CD4-positive, alpha-beta T cell (primary cell): ENCODE measurements around the gene CEP170B. TPM values are rescaled to one million over a fixed set of nuclear protein-coding genes. Genes with fewer than 3 reads are reported as not detected.
"Not testable (repeated sequence)": the region's sequence is repeated elsewhere in the genome, so short reads cannot be mapped to it uniquely, and the experiment has no call there.

ENCODE experiments used
- ATAC-seq: fragments of 200-7000 bp; cut with Tn5 transposase; one replicate; pipeline ENCODE4 v1.10.0; 2022; ENCODE audit warnings: mild to moderate bottlenecking; ENCODE audit not compliant: poor library complexity
- CTCF ChIA-PET: fragments of 350-600 bp; sonication (Branson Sonifier 250); formaldehyde crosslinking; loops from one replicate; lab custom pipeline; 2021; ENCODE audit warnings: antibody characterized with exemption, inconsistent platforms; lab: Charles Lee
- POLR2A ChIA-PET: fragments of 350-600 bp; sonication (Branson Sonifier 250); formaldehyde crosslinking; loops from one replicate; lab custom pipeline; 2021; ENCODE audit warnings: antibody characterized with exemption, inconsistent platforms; lab: Charles Lee
- DNase-seq, 14 experiments: peaks; one replicate each; pipeline ENCODE4 v3.0.0-alpha.2; 2013 to 2020; ENCODE audit warnings: mixed read lengths in 2 of 14
- H3K27ac ChIP-seq, 2 donors: one replicate each; pipeline versions ENCODE4 v1.5.1 to v1.7.0; 2013; ENCODE audit warnings: low read length in 2 of 2, low read depth in 1 of 2, mild to moderate bottlenecking in 1 of 2
- H3K27me3 ChIP-seq, 2 experiments: 1 replicate in 1 of 2; 2 replicates in 1 of 2; pipeline versions ENCODE4 v1.6.1 to v1.7.0; 2013; ENCODE audit warnings: low read length in 2 of 2, control low read depth in 1 of 2, mild to moderate bottlenecking in 1 of 2, moderate library complexity in 1 of 2; ENCODE audit not compliant: insufficient read depth in 2 of 2, control insufficient read depth in 1 of 2
- H3K36me3 ChIP-seq: one replicate; pipeline ENCODE4 v1.6.1; 2013; ENCODE audit warnings: low read length, control low read depth; ENCODE audit not compliant: insufficient read depth
- H3K4me1 ChIP-seq: one replicate; pipeline ENCODE4 v1.6.1; 2013; ENCODE audit warnings: low read length, control low read depth; ENCODE audit not compliant: insufficient read depth
- H3K4me3 ChIP-seq: one replicate; pipeline ENCODE4 v1.5.1; 2013; ENCODE audit warnings: mild to moderate bottlenecking, low read length, moderate library complexity
- H3K9me3 ChIP-seq, 2 experiments: 1 replicate in 1 of 2; 2 replicates in 1 of 2; pipeline versions ENCODE4 v1.6.1 to v1.7.0; 2013; ENCODE audit warnings: low read length in 2 of 2, mild to moderate bottlenecking in 2 of 2, control low read depth in 1 of 2, moderate library complexity in 1 of 2; ENCODE audit not compliant: control insufficient read depth in 1 of 2, insufficient read depth in 1 of 2
- H3K27ac Mint-ChIP-seq: one replicate; pipeline ENCODE4 v1.8.0; 2020; ENCODE audit warnings: mixed read lengths
- H3K27me3 Mint-ChIP-seq: one replicate; pipeline ENCODE4 v1.8.0; 2021; ENCODE audit warnings: mixed read lengths
- H3K36me3 Mint-ChIP-seq: one replicate; pipeline ENCODE4 v1.8.0; 2021; ENCODE audit warnings: low read depth, mixed read lengths
- H3K4me1 Mint-ChIP-seq: one replicate; pipeline ENCODE4 v1.8.0; 2021; ENCODE audit warnings: low read depth, mixed read lengths
- H3K4me3 Mint-ChIP-seq: one replicate; pipeline ENCODE4 v1.8.0; 2020; ENCODE audit warnings: mild to moderate bottlenecking, mixed read lengths
- H3K9me3 Mint-ChIP-seq: one replicate; pipeline ENCODE4 v1.8.0; 2020; ENCODE audit warnings: mixed read lengths
- intact Hi-C, 2 experiments: fragments of 100-400 bp; cut with DNase I in 1 of 2; cut with micrococcal nuclease in 1 of 2; formaldehyde crosslinking; loops; one replicate each; pipeline versions ENCODE4 v1.15.1 to v1.9.0; 2023 to 2025; cut with DNase I, micrococcal nuclease
- total RNA-seq, 174 experiments: library from RNA in 2 of 174; stranded (reverse) in 2 of 174; gene quantifications; one replicate each; pipeline ENCODE4 v1.2.3 and lab custom pipeline; 2021 to 2026
- TF ChIP-seq, protein P1 (sequence below): fragments of 200-600 bp; IDR thresholded peaks from one replicate; pipeline ENCODE4 v1.8.0; 2022; ENCODE audit warnings: antibody characterized with exemption, mild to moderate bottlenecking

CEP170B gene
- total RNA-seq, 2 experiments from 2014 or later: 4.4 to 4.7 TPM

DNA sequence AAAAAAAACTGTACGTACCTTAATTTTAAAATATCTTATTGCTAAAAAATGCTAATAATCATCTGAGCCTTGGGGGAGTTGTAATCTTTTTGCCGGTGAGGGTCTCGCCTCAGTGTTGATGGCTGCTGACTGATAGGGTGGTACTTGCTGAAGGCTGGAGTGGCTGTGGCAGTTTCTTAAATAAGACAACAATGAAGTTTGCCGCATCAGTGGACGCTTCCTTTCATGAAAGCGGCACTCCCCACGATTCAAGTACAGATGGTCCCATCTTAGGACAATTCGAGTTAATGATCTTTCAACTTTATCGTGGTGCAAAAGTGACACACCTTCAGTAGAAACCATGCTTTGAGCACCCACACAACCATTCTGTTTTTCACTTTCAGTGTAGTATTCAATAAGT, 52.0 kb downstream of the CEP170B start:
- Histone ChIP-seq H3K27me3 (no peaks in the 10 kb centered on the region), H3K36me3 (no peaks in the 10 kb centered on the region), H3K27ac (no peak overlapping the region), H3K4me3 (no peak overlapping the region), H3K4me1 (no peaks in the 10 kb centered on the region), H3K9me3 (peaks cover 0 to 3% of the 10 kb centered on the region in 2 experiments)
- ChIA-PET CTCF (interaction anchor here (0.5 kb wide), 1 partner anchor 214 kb away, joined by 3 read pairs; no protein-coding TSS in a partner anchor), POLR2A (no interaction called here)
- ATAC-seq (no peak), DNase-seq (no peak)
- intact Hi-C loops: no loop called here
- no peaks in the 10 kb centered on the region for H3K36me3 Mint-ChIP-seq
- no peaks in the 10 kb centered on the region for H3K9me3 Mint-ChIP-seq
- H3K4me1 Mint-ChIP-seq: no peaks in the 10 kb centered on the region
- TF ChIP-seq, protein P1, sequence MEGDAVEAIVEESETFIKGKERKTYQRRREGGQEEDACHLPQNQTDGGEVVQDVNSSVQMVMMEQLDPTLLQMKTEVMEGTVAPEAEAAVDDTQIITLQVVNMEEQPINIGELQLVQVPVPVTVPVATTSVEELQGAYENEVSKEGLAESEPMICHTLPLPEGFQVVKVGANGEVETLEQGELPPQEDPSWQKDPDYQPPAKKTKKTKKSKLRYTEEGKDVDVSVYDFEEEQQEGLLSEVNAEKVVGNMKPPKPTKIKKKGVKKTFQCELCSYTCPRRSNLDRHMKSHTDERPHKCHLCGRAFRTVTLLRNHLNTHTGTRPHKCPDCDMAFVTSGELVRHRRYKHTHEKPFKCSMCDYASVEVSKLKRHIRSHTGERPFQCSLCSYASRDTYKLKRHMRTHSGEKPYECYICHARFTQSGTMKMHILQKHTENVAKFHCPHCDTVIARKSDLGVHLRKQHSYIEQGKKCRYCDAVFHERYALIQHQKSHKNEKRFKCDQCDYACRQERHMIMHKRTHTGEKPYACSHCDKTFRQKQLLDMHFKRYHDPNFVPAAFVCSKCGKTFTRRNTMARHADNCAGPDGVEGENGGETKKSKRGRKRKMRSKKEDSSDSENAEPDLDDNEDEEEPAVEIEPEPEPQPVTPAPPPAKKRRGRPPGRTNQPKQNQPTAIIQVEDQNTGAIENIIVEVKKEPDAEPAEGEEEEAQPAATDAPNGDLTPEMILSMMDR: no peak
- no peak overlapping the region for H3K27ac Mint-ChIP-seq
- peaks cover 7% of the 10 kb centered on the region for H3K27me3 Mint-ChIP-seq
- no peak overlapping the region for H3K4me3 Mint-ChIP-seq

DNA sequence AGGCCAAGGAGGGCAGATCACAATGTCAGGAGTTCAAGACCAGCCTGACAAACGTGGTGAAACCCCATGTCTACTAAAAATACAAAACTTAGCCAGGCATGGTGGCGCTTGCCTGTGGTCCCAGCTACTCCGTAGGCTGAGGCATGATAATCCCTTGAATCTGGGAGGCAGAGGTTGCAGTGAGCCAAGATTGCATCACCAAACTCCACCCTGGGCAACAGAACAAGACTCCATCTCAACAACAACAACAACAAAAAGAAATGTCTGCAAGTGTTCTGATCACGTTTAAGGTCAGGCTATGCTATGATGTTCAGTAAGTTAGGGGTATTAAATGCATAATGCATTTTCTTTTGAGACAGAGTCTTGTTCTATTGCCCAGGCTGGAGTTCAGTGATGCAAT, 52.9 kb downstream of the CEP170B start:
- no peaks in the 10 kb centered on the region for H3K4me1 Mint-ChIP-seq
- DNase-seq (no peak), ATAC-seq (no peak)
- TF ChIP-seq, protein P1: no peak
- H3K27me3 ChIP-seq: no peaks in the 10 kb centered on the region
- no peaks in the 10 kb centered on the region for H3K9me3 Mint-ChIP-seq
- no peak overlapping the region for H3K27ac ChIP-seq
- no peaks in the 10 kb centered on the region for H3K36me3 ChIP-seq
- H3K36me3 Mint-ChIP-seq: no peaks in the 10 kb centered on the region
- H3K27me3 Mint-ChIP-seq: peaks cover 7% of the 10 kb centered on the region
- no peaks in the 10 kb centered on the region for H3K9me3 ChIP-seq
- H3K27ac Mint-ChIP-seq: no peak overlapping the region
- CTCF ChIA-PET: no interaction called here
- no peaks in the 10 kb centered on the region for H3K4me1 ChIP-seq
- intact Hi-C loops: no loop called here
- H3K4me3 ChIP-seq: no peak overlapping the region
- no peak overlapping the region for H3K4me3 Mint-ChIP-seq
- POLR2A ChIA-PET: no interaction called here

DNA sequence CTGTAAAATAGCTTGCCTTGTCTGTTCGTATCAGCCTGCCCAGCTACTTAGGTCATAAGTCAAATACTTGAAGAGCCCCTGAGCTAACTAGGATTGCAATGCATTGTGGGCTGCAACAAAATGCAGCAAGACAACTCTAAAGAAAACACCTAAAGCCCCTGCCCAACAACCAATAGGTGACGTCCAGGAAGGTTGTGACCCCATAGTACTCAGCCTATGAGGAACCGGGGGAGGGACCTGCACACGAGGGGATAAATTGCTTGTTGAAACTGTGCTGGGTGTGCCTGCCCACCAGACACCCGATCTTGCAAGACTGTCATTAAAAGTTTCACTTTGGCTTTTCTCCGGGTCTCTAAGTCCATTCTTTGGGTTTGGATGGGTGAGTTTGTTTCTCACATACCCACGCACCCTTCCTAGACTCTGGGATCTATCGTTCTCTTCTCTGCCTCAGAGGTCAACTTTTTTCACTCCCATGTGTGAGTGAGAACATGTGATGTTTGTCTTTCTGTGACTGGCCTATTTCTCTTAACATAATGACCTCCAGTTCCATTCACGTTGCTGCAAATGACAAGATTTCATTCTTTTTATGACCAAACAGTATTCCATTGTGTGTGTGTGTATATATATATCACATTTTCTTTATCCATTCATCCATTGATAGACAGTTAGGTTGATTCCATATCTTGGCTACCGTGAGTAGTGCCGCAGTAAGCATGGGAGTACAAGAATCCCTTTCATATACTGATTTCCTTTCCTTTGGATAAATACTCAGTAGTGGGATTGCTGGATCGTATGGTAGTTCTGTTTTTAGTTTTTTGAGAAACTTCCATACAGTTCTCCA, 54.3 kb downstream of the CEP170B start:
- H3K36me3 Mint-ChIP-seq, H3K4me1 ChIP-seq, H3K4me3 ChIP-seq, ATAC-seq, DNase-seq, H3K27ac ChIP-seq, H3K27ac Mint-ChIP-seq, POLR2A ChIA-PET, H3K4me3 Mint-ChIP-seq, H3K27me3 Mint-ChIP-seq, intact Hi-C loops, H3K36me3 ChIP-seq, CTCF ChIA-PET, H3K9me3 ChIP-seq, H3K4me1 Mint-ChIP-seq, H3K27me3 ChIP-seq, H3K9me3 Mint-ChIP-seq: not testable (repeated sequence)

DNA sequence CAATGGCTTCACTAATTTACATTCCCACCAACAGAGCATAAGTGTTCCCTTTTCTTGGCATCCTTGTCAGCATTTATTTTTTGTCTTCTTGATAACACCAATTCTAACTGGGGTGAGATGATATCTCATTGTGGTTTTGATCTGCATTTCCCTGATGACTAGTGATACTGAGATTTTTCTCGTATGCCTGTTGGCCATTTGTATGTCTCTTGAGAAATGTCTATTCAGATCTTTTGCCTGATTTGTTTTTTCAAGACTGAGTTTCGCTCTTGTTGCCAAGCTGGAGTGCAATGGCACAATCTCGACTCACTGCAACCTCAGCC, 54.9 kb downstream of the CEP170B start:
- Mint-ChIP-seq H3K27ac (no peak overlapping the region), H3K4me1 (no peaks in the 10 kb centered on the region), H3K27me3 (peaks cover 7% of the 10 kb centered on the region), H3K36me3 (no peaks in the 10 kb centered on the region), H3K9me3 (no peaks in the 10 kb centered on the region), H3K4me3 (no peak overlapping the region)
- H3K36me3 ChIP-seq: no peaks in the 10 kb centered on the region
- ChIA-PET CTCF (no interaction called here), POLR2A (no interaction called here)
- H3K27me3 ChIP-seq: no peaks in the 10 kb centered on the region
- H3K4me3 ChIP-seq: no peak overlapping the region
- intact Hi-C loops: no loop called here
- peaks cover 0 to 15% of the 10 kb centered on the region in 2 experiments for H3K9me3 ChIP-seq
- TF ChIP-seq, protein P1: no peak
- no peak for ATAC-seq
- H3K27ac ChIP-seq: no peak overlapping the region
- no peak for DNase-seq
- H3K4me1 ChIP-seq: no peaks in the 10 kb centered on the region
